22Rv1 (cell line): ENCODE data around the gene APBB1.
A peak's percentile ranks its signal among the peaks of the same experiment; 100 is the strongest.

Experiments
- H3K27ac ChIP-seq: fragments of 450-650 bp; 2 replicates; pipeline ENCODE4 v1.5.1; 2017
- ZFX ChIP-seq: fragments of 450-650 bp; IDR thresholded peaks from 2 replicates; pipeline ENCODE4 v1.6.1; 2017; ENCODE audit warnings: antibody characterized with exemption, borderline replicate concordance
- TF ChIP-seq, protein P1 (sequence below): fragments of 450-650 bp; IDR thresholded peaks from 2 replicates; pipeline ENCODE4 v1.5.1; 2017; ENCODE audit warnings: mild to moderate bottlenecking

APBB1 gene

GRCh38 chr11:6357222-6357621, 61.7 kb downstream of the APBB1 start:
- H3K27ac ChIP-seq, result no peak overlapping the region
- no peak for TF ChIP-seq ZFX
- TF ChIP-seq, protein P1, sequence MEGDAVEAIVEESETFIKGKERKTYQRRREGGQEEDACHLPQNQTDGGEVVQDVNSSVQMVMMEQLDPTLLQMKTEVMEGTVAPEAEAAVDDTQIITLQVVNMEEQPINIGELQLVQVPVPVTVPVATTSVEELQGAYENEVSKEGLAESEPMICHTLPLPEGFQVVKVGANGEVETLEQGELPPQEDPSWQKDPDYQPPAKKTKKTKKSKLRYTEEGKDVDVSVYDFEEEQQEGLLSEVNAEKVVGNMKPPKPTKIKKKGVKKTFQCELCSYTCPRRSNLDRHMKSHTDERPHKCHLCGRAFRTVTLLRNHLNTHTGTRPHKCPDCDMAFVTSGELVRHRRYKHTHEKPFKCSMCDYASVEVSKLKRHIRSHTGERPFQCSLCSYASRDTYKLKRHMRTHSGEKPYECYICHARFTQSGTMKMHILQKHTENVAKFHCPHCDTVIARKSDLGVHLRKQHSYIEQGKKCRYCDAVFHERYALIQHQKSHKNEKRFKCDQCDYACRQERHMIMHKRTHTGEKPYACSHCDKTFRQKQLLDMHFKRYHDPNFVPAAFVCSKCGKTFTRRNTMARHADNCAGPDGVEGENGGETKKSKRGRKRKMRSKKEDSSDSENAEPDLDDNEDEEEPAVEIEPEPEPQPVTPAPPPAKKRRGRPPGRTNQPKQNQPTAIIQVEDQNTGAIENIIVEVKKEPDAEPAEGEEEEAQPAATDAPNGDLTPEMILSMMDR, result no peak

GRCh38 chr11:6356503-6357055, 62.3 kb downstream of the APBB1 start:
- no peak overlapping the region for H3K27ac ChIP-seq
- no peak for TF ChIP-seq ZFX
- TF ChIP-seq, protein P1, result no peak

- TF ChIP-seq, protein P1, result no peak
- TF ChIP-seq ZFX, result no peak
- H3K27ac ChIP-seq, result peak overlapping the region; percentile 47
These were observed 64.0 kb downstream of the APBB1 start for GRCh38 chr11:6354651-6355485.

GRCh38 chr11:6353367-6353987, 65.4 kb downstream of the APBB1 start:
- TF ChIP-seq, protein P1, result peak; percentile 94
- TF ChIP-seq ZFX, result no peak
- H3K27ac ChIP-seq, result no peak overlapping the region

DNA sequence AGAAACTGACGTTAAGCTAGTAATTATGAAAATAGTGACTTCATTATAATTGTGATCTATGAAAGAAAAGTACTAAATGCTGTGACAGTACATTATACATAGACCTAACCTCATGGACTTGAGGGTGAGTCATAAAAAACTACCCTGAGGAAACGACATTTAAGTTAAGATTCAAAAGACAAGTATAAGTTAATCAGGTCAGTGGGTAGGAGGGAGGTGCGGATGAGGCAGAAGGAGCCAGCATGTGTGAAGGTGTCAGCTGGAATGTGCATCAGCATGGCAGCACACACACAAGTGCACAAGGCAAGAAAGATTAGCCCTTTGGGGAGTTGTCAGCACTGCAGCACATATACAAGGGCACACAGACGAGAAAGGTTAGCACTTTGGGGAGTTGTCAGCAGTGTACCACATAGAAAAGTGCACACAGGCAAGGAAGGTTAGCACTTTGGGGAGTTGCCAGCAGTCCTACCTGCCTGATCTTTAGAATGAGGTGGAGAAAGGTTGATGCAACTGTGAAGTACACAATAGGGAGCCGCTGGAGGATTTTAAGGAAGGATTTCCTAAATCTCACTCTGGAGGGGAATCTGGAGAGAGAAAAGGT, 67.0 kb downstream of the APBB1 start:
- TF ChIP-seq, protein P1, result no peak
- TF ChIP-seq ZFX, result no peak
- H3K27ac ChIP-seq, result no peak overlapping the region

DNA sequence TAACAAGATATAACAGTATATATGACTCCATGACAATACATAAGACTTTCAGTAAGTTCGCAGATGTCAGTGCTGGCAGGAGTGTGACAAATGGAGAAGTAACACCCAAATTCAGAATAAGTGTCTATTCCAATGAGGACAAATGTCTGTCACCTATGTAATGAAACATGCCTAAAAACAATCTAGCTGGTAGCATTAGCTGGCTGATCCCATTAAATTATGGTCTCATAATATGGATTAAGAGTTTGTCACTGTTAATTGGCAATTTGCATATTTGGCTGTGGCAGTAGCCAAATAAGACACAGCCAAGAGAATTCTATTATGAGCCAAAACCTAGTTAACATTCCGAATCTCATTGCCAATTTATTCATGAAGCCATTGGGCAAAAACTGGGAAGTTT, 68.4 kb downstream of the APBB1 start:
- no peak overlapping the region for H3K27ac ChIP-seq
- TF ChIP-seq, protein P1, result no peak
- TF ChIP-seq ZFX, result no peak

DNA sequence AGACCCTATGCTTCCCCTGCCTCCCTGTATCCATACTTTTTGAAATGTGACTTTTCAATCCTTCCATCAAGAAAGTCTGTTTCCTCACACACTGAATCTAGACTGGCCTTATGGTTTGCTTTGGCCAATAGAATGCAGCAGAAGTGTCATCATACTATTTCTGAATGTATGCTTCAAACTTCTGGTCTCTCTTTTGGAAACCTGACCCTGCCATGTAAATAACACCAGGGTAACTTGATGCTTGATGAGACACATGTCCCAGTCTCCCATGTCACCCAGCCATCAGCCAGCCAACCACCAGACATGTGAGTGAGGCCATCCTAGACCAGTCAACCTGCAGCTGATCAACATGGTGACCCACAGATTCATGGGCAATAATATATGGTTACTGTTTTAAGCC, 68.9 kb downstream of the APBB1 start:
- H3K27ac ChIP-seq, result no peak overlapping the region
- TF ChIP-seq, protein P1, result no peak
- no peak for TF ChIP-seq ZFX
